GM18508 (cell line): ENCODE results near the gene POLA1.

Experiments
- ATAC-seq: cut with Tn5 transposase; IDR thresholded peaks from one replicate; pipeline ENCODE4 v1.9.1; 2021; ENCODE audit warnings: moderate number of reproducible peaks; ENCODE audit not compliant: insufficient read depth, unreplicated experiment

POLA1 gene

DNA sequence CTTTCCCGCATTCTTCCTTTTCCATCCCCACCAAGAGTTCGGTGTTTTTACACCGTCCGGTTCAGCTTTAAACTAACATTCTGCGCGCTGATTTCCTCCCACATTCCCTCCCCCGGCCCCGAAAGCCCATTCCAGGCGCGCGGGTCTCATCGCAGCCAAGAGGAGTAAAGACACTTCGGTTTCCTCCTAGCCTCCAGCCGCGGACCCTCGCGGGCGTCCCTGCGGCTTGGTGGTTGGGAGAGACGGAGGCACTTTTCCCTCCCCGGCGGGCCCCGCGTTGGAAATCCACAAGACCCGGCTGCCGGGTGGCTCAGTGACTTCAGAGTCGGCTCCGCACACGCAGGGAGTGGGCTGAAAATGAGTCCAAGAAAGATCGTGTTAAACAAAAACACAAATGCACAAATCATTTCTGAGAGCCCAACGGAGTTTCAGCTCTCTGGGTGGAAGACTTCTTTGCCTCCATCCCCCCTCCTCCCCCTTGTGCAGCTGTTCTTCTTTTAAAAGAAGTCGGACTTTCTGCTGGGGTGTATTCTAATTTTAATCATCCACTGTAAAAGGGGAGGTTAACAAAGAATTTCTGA is 324.0 kb downstream of the POLA1 start:
- ATAC-seq = no peak

DNA sequence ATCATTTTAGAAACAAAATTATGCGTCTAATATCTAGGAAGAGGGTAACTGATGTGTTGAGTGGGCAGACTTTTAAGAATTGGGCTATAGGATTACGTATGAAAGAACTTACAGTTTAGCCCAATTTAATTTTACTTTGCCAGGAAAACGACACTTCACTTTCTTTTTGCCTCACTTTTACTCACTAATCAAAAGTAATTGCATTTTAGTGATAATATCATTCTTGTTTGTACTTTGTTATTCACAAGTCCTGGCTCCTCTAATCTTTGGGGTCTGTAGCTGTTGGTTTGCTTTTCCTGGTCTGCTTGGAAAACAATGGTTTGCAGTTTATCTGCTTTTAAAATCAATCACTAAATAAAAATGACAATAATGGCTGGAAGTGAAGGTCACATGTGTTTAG is 325.0 kb downstream of the POLA1 start:
- ATAC-seq = no peak

DNA sequence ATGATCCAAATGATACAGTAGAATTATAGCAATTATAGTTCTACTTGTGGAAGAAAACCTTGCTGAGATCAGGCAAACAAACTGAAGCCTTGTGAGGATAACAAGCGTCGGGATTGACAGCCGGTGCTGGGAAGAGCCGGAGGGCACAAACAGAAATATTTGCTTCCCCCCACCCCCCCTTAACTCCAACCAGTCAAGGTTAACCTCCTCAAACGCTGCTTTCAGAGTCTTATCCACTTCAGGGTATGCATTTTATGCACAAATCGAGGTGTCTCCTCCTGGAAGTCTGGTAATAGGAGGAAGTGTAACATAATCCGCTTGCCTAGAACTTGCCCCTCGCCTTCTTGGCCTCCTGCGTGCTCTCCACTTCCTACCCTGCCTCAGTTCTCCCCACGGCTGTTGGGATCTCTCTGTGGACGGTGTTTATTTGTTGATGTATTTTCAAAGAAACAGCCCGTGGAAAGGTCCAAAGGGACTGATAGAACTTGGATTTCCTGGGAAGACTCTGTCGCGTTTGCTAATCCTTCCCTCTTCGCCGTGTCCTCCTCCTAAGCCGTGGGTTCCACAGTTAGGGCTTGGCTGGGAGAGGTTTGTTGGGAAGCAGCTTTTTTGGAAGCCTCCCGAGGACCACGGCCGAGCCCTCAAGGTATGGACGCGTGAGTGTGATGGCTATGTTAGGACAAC is 326.1 kb downstream of the POLA1 start:
- ATAC-seq = no peak

DNA sequence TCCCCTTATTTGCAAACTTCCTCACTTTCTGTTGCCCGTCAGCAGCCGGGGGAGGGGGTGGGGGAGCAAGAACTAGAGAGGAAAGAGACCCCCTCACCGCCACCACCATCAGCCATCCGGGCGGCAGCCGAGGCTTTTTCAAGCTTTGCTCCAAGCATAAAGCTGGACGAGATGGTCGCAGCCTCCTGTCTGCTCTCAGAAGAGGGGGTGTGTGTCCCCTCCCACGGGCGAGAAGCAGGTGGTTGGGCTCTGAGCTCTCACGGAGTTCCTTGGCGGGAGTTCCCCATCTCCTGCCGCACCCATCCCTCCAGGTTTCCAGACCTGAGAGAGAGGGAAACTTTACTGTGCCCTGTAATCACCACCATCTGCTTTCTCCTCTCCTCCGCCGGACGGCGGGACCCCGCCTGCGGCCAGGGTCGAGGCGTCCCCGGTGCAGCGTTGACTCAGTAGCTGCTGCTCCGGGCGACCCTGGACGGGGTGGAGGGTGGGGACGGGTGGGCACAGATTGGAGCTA is 326.7 kb downstream of the POLA1 start:
- ATAC-seq = no peak

DNA sequence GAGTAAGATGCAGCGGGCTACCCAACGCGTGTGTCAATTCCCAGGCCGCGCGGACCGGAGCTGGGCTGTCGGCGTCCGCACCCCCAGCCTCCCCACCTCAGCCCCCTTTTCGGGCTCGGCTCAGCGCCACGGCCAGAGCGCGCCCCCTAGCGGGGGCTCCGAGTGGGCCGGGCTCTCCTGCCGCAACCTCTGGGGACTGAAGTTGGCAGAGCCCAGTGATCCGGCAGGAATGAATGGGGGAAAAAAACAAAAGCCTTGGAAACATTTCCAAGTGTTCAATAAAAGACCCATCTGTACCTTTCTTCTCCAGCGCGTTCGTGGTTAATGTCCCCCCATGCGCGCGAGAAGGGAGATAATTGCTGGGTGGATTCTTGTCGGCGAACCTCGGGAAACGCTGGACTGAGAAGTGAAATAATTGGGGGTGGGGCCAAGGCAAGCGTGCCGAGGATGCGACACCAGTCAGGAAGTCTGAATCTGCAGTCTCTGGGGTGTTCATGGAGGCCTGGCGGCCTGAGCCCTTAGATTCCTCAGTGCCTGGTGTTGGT is 327.3 kb downstream of the POLA1 start:
- no peak for ATAC-seq

DNA sequence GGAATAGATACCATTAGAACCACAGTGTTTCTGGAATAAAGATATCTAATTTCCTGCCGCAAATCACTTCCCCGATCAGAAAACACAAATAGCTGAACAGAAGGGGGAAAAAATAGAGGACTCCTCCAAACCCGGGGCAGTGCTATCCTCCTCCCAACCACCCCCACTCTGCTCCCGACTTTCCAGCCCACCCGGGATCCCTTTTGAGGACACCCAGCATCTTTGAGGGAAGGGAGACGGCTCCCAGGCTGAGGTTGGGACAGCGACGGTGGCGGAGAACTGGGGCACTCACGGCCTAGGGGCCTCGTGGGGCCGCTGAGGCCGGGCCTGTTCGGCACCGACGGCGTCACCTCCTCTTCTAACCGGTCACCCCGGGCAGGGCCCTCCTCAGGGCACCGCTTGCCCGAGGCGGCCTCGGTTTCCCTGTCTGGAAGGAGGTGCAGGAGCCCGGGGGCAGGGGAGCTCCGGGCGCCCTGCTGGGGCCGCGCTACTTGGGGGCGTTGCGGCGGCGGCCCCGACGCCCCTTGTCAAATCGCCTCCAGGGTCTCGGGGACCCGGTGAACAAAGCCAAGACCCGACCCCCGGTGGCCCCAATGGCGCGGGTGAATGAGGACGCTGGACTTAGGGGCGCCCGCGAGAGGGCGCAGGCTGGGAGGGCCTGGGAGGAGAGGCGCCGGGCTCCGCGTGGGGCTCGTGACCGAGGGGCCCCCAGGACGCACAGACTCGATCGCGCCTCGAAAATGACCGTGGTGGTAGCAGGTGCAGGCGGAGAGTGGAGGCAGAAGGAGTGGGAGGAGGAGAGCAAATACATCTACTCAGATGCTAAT is 329.0 kb downstream of the POLA1 start:
- ATAC-seq = no peak

DNA sequence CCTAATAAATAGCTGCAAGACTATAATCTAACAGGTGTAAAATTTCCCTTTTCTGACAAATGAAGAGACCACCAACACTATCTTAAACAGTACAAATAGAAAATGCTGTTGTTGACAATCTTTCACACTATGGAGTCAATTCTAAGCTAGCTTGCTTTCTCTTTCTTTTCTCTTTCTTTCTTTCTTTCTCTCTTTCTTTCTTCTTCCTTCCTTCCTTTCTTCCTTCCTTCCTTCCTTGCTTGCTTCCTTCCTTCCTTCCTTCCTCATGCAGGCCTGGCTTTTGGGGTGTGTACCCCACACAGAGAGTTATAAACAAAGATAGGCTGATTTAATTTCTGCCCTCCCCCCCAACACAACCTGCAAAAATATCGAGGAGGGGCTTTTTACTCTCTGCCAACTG is 330.2 kb downstream of the POLA1 start:
- ATAC-seq = no peak

DNA sequence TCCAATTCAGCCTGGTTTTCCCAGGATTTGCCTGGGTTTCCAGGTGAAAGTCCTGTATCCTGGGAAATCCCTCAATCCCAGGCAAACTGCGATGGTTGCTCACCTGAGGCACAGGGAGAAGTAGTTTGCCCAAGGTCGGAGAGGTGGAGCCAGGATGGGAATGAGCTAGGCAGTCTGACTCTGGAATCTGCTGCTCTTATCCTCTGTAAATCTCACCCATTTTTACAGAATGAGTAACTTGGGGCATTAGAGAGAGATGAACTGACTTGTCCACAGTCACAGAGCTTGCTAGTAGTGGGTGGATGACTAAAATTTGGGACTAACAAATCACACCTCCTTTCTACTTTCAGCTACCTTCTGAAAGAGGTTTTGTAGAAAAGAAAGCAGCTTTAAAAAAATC is 331.9 kb downstream of the POLA1 start:
- ATAC-seq = no peak

DNA sequence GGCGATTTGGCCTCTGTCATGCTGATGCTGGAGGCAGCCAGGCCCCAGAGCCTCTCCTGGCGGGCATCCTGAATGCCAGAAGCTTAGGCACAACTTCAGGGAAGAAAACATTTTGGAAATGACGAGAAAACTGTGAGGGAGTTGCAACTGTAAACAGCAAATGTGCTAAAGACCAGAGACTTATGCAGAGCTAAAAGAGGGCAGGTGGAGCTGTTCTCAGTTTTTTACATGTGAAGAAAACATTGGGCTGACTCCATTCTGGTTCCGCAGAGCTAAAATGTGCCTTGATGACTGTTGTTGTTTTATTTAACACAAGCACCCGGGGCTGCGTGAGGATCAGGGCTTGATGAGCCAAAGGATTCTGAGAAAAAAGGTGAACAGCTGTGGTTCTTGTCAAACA is 332.9 kb downstream of the POLA1 start:
- ATAC-seq = no peak

DNA sequence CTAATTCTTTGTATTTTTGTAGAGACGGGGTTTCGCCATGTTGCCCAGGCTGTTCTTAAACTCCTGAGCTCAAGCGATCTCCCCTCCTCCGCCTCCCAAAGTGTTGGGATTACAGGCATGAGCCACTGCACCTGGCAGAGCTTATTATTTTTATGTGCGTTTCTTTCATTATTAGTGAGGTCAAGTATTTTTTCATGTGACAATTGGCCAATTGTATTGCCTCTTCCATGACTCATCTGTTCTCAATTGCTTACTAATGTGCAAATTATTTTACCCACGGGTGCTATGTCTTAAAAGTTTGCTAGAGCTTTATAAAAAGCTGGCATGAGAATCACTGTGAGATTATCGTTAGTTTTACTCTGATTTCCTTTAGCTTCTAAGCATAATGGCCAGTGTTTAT is 335.0 kb downstream of the POLA1 start:
- ATAC-seq = no peak

DNA sequence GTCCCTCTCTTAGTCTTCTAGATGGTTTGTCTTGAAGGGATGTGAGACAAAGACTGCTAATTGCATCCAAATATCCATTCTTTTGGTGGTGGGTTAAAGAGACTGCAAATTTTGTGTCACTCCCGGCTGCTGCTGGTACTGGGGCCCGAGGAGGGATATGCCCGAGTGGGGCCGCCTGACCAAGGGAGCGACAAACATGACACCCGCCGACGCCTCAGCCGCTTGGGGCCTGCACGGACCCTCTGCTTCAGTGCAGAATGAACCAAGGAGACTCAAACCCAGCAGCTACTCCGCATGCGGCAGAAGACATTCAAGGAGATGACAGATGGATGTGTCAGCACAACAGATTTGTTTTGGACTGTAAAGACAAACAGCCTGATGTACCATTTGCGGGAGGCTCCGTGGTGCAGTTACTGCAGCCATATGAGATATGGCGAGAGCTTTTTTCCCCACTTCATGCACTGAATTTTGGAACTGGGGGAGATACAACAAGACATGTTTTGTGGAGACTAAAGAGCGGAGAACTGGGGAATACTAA is 335.6 kb downstream of the POLA1 start:
- no peak for ATAC-seq

DNA sequence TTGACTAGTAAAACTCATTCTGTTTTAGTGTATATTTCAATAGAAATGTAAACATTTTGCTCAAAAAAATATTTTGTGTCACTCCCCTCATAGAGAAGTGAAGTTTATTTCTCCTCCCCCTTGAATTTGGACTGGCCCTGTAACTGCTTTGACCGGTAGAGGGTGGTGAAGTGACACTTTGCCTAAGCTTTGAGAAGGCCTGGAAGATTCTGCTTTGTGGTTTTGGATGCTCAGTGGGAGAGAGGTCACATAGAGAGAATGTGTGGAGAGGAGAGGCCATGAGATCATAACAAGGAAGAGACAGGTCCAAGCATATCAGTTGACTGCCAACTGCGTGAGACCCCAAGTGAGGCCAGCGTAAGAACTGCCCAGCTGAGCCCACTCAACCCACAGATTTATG is 341.2 kb downstream of the POLA1 start:
- no peak for ATAC-seq

DNA sequence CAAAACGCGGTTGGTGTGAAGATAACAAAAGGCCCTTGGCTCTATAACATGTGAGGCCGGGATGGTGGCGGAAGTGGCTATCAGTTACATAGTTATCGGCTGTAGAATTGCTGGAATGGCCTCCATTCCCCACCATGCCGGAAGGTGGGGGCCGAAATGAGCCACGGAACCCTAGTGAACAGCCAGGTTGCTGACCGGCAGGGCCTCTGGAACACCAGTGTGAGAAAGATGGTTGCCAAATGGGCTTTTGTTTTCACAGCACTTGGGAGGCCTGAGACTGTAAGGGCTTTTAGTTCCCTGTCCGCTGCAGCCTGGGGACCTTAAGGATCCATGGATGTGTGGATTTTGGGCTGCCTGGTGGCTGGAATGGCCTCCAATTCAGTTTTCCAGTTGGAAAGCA is 345.3 kb downstream of the POLA1 start:
- no peak for ATAC-seq

DNA sequence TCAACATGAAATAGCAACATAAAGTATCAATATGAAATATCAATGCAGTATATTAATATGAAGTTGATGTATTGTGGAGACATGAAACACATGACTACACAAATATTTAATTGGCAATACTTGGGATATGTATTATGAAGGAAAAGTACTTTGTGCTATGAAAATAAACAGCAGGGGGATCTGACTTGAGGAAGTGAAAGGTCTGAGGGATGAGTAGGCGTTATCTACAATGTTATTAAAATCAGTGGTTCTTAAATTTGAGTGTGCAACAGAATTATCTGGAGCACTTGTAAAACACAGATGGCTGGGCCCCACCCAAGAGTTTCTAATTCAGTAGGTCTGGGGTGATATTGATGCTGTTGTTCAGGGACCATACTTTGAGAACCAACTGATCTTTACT is 349.5 kb downstream of the POLA1 start:
- no peak for ATAC-seq
